WERI-Rb-1 (cell line): ENCODE results near the gene PAQR5.

Source experiments
- DNase-seq: peaks from one replicate; pipeline ENCODE4 v3.0.0-alpha.2; 2020
- H3K27ac ChIP-seq: fragments of 250-450 bp; sonication (Bioruptor Pico); 2 replicates; pipeline ENCODE4 v1.5.1; 2020; ENCODE audit warnings: mild to moderate bottlenecking, moderate library complexity
- H3K27me3 ChIP-seq: fragments of 250-450 bp; sonication (Bioruptor Pico); 2 replicates; pipeline ENCODE4 v1.5.1; 2021; ENCODE audit warnings: mild to moderate bottlenecking, low read depth, moderate library complexity; ENCODE audit not compliant: insufficient read depth, severe bottlenecking
- H3K36me3 ChIP-seq: fragments of 250-450 bp; sonication (Bioruptor Pico); 2 replicates; pipeline ENCODE4 v1.5.1; 2020; ENCODE audit warnings: mild to moderate bottlenecking, moderate library complexity
- H3K4me3 ChIP-seq: 2 replicates; pipeline ENCODE4 v1.5.1; 2011; ENCODE audit warnings: low read depth, mild to moderate bottlenecking, control low read depth, low read length
- H3K9me3 ChIP-seq: fragments of 250-450 bp; sonication (Bioruptor Pico); 2 replicates; pipeline ENCODE4 v1.5.1; 2021; ENCODE audit warnings: mild to moderate bottlenecking, moderate library complexity; ENCODE audit not compliant: severe bottlenecking
- TF ChIP-seq, protein P1 (sequence below): IDR thresholded peaks from 2 replicates; pipeline ENCODE4 v1.5.1; 2011; ENCODE audit warnings: low read depth, mild to moderate bottlenecking, control low read depth, inconsistent platforms, low read length

The PAQR5 gene

GRCh38 chr15:69390575-69390974 is 91.9 kb downstream of the PAQR5 start:
- no peak overlapping the region for H3K4me3 ChIP-seq
- H3K27me3 ChIP-seq, result no peaks in the 10 kb centered on the region
- no peaks in the 10 kb centered on the region for H3K36me3 ChIP-seq
- H3K27ac ChIP-seq, result no peak overlapping the region
- TF ChIP-seq, protein P1, sequence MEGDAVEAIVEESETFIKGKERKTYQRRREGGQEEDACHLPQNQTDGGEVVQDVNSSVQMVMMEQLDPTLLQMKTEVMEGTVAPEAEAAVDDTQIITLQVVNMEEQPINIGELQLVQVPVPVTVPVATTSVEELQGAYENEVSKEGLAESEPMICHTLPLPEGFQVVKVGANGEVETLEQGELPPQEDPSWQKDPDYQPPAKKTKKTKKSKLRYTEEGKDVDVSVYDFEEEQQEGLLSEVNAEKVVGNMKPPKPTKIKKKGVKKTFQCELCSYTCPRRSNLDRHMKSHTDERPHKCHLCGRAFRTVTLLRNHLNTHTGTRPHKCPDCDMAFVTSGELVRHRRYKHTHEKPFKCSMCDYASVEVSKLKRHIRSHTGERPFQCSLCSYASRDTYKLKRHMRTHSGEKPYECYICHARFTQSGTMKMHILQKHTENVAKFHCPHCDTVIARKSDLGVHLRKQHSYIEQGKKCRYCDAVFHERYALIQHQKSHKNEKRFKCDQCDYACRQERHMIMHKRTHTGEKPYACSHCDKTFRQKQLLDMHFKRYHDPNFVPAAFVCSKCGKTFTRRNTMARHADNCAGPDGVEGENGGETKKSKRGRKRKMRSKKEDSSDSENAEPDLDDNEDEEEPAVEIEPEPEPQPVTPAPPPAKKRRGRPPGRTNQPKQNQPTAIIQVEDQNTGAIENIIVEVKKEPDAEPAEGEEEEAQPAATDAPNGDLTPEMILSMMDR, result no peak
- DNase-seq, result no peak
- H3K9me3 ChIP-seq, result no peaks in the 10 kb centered on the region

- no peaks in the 10 kb centered on the region for H3K36me3 ChIP-seq
- no peaks in the 10 kb centered on the region for H3K9me3 ChIP-seq
- H3K27me3 ChIP-seq, result no peaks in the 10 kb centered on the region
- TF ChIP-seq, protein P1, result no peak
- H3K27ac ChIP-seq, result no peak overlapping the region
- no peak overlapping the region for H3K4me3 ChIP-seq
- DNase-seq, result no peak
Observed at GRCh38 chr15:69391046-69391757, 92.5 kb downstream of the PAQR5 start.

- H3K27me3 ChIP-seq, result no peaks in the 10 kb centered on the region
- no peaks in the 10 kb centered on the region for H3K9me3 ChIP-seq
- no peak for DNase-seq
- TF ChIP-seq, protein P1, result no peak
- no peak overlapping the region for H3K27ac ChIP-seq
- no peak overlapping the region for H3K4me3 ChIP-seq
- no peaks in the 10 kb centered on the region for H3K36me3 ChIP-seq
Observed at GRCh38 chr15:69392352-69392751, 93.6 kb downstream of the PAQR5 start.

GRCh38 chr15:69393831-69394491 is 95.2 kb downstream of the PAQR5 start:
- Histone ChIP-seq H3K4me3 (no peak overlapping the region), H3K27ac (peak overlapping the region; percentile 46), H3K27me3 (no peaks in the 10 kb centered on the region), H3K9me3 (no peaks in the 10 kb centered on the region), H3K36me3 (no peaks in the 10 kb centered on the region)
- TF ChIP-seq, protein P1, result no peak
- DNase-seq, result peak; percentile 53

DNA sequence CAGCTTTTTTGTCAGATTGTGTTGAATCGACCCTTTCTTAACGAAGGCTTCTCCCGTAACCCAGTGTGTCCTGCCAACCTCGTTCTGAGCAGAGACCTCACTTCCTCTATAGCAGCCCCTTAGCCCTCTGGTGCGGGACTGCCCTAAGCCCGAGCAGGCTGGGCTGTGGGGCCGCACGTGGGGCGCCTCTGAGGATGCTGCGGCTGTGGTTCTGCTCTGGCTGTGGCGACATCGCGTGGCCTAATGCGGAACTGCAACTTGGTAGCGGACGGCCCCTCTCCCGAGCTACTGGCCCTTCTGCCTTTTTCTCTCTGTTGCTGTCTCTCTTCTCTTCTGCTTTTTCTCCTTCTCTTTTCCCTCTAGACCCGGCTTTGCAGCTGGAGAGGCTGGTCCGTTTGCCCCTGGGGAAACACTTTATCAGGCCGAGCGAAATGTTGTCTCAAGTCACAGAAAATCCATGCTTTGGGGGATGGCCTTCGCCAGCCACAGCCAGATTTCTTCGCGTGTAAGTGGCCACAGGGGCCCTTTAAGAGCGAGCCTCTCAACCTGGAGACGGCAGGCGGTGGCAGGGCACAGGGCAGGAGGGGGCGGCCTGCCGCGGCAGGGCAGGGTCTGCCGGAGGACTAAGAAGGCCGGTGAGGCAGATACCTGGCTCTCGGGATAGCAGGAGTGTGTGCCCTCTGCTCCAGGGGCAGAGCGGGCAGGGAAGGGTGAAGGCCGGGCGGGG is 96.0 kb downstream of the PAQR5 start:
- TF ChIP-seq, protein P1, result peak; percentile 92
- peak; percentile 91 for DNase-seq
- Histone ChIP-seq H3K4me3 (no peak overlapping the region), H3K27ac (peak overlapping the region; percentile 46), H3K36me3 (no peaks in the 10 kb centered on the region), H3K9me3 (no peaks in the 10 kb centered on the region), H3K27me3 (no peaks in the 10 kb centered on the region)
